HepG2 (cell line): ENCODE data around the gene SIRT7. TPM values are rescaled to one million over a fixed set of nuclear protein-coding genes. Genes with fewer than 3 reads are reported as not detected.

Source experiments
- DPF2 ChIP-seq: sonication (generic); formaldehyde crosslinking; IDR thresholded peaks from 2 replicates; pipeline ENCODE4 v1.4.0; 2020; ENCODE audit warnings: mild to moderate bottlenecking, low read depth, missing genetic modification reagents, borderline replicate concordance
- MXD3 ChIP-seq: IDR thresholded peaks from 2 replicates; pipeline ENCODE4 v1.6.1; 2016; ENCODE audit warnings: mild to moderate bottlenecking, missing biosample characterization, missing genetic modification reagents
- NCOA1 ChIP-seq: sonication (generic); formaldehyde crosslinking; IDR thresholded peaks from 2 replicates; pipeline ENCODE4 v1.9.0; 2021; ENCODE audit warnings: missing genetic modification reagents
- SETDB1 ChIP-seq: sonication (generic); formaldehyde crosslinking; IDR thresholded peaks from 2 replicates; pipeline ENCODE4 v1.5.1; 2020; ENCODE audit warnings: missing genetic modification reagents, mild to moderate bottlenecking, borderline replicate concordance
- SP5 ChIP-seq: IDR thresholded peaks from 2 replicates; pipeline ENCODE4 v1.6.1; 2016; ENCODE audit warnings: low read depth, borderline replicate concordance
- ZBTB38 ChIP-seq: sonication (generic); formaldehyde crosslinking; IDR thresholded peaks from 2 replicates; pipeline ENCODE4 v1.5.1; 2020; ENCODE audit warnings: mild to moderate bottlenecking, missing genetic modification reagents
- ZBTB40 ChIP-seq, 2 experiments: fragments of 450-650 bp in 1 of 2; sonication (generic) in 1 of 2; formaldehyde crosslinking in 1 of 2; IDR thresholded peaks; 2 replicates each; pipeline versions ENCODE4 v1.6.1 to v1.8.0; 2016 to 2022; ENCODE audit warnings: antibody characterized with exemption in 1 of 2, mild to moderate bottlenecking in 1 of 2, missing genetic modification reagents in 1 of 2
- ZFP37 ChIP-seq: sonication (generic); formaldehyde crosslinking; IDR thresholded peaks from 2 replicates; pipeline ENCODE4 v1.4.0; 2020; ENCODE audit warnings: missing genetic modification reagents, borderline replicate concordance
- ZNF816 ChIP-seq: sonication (generic); formaldehyde crosslinking; IDR thresholded peaks from 2 replicates; pipeline ENCODE4 v1.8.0; 2022; ENCODE audit warnings: missing genetic modification reagents, mild to moderate bottlenecking, borderline replicate concordance
- polyA plus RNA-seq, 8 experiments: library from polyadenylated mRNA; depleted of rRNA in 3 of 8; stranded (reverse) in 7 of 8; unstranded in 1 of 8; fragments of >200 nt; fragmentation: Illumina TruSeq in 4 of 8; extraction: Trizol in 4 of 8; gene quantifications; 2 replicates each; pipeline versions ENCODE4 v1.2.1 to v1.2.3, GENCODE V29; 2011 to 2016; ENCODE audit warnings: low read depth in 4 of 8, missing spikeins in 1 of 8, mixed read lengths in 1 of 8; ENCODE audit not compliant: insufficient read depth in 1 of 8
- total RNA-seq, 5 experiments: library from RNA; depleted of rRNA; stranded (reverse); fragments of >200 nt; fragmentation: Illumina TruSeq; extraction: Trizol; gene quantifications; 2 replicates each; pipeline ENCODE4 v1.2.3, GENCODE V29; 2016; ENCODE audit warnings: low read depth in 1 of 5
- TF ChIP-seq, protein P1 (sequence below): IDR thresholded peaks from 2 replicates; pipeline ENCODE4 v1.6.1; 2018; ENCODE audit warnings: missing genetic modification reagents
- TF ChIP-seq, protein P2 (sequence below): sonication (generic); formaldehyde crosslinking; IDR thresholded peaks from 2 replicates; pipeline ENCODE4 v1.4.0; 2020; ENCODE audit warnings: missing genetic modification reagents, borderline replicate concordance

Gene SIRT7
- total and polyA plus RNA-seq, 2 of the 13 experiments (the other 11 are each of a cell fraction or from before 2014, with no cell fraction given): 8.3 to 24.8 TPM

DNA sequence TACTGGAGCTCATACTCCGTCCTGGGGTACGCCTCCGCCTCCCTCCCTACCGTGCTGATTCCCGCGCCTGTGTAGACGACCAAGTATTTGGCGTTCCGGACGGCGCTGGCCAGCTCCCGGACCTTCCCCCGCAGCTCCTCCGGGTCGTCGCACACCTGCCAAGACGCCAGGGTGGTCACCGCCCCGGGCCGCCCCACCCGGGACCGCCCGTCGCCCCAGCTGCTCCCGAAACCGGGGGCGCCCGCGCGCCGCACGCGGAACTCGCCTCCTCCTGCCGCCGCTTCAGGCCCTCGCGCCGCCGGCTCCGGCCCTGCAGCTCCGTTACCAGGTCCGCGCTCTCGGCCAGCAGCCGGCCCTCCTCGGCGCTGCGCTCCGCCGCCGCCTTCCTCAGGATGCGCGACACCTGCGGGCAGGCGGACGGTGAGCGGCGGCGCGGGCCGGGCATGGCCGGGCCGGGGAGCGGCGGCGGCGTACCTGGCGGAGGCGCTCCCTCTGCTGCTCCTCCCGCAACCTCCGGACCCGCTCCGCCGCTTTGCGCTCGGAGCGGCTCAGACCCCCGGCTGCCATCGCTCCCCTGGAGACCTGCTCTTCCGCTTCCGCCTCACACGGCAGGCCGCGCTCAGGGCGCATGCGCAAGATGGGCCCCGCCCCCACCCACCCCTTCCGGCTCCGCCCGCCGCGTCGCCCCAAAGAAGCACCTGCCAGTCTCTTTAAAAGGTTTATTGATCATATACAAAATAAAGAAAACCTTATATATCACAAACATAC lies at the start of gene SIRT7 (continued):
- TF ChIP-seq ZBTB38: no peak
- TF ChIP-seq ZBTB40 (IDR thresholded peaks at IDR 0.05): no peak
- TF ChIP-seq ZBTB40 (CRISPR knock-in tag; IDR thresholded peaks at IDR 0.05): no peak
- TF ChIP-seq NCOA1: no peak
- TF ChIP-seq ZFP37: no peak
- no peak for TF ChIP-seq ZNF816 (CRISPR knock-in tag)
- peak; percentile 66 for TF ChIP-seq SP5 (CRISPR knock-in tag)
- peak; percentile 31; the same call in 1 of the 2 replicates for TF ChIP-seq MXD3 (CRISPR knock-in tag)
- TF ChIP-seq DPF2 (CRISPR knock-in tag): no peak
- TF ChIP-seq, protein P1, sequence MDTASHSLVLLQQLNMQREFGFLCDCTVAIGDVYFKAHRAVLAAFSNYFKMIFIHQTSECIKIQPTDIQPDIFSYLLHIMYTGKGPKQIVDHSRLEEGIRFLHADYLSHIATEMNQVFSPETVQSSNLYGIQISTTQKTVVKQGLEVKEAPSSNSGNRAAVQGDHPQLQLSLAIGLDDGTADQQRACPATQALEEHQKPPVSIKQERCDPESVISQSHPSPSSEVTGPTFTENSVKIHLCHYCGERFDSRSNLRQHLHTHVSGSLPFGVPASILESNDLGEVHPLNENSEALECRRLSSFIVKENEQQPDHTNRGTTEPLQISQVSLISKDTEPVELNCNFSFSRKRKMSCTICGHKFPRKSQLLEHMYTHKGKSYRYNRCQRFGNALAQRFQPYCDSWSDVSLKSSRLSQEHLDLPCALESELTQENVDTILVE (CRISPR knock-in tag): peak; percentile 40; the same call in 1 of the 2 replicates
- TF ChIP-seq, protein P2, sequence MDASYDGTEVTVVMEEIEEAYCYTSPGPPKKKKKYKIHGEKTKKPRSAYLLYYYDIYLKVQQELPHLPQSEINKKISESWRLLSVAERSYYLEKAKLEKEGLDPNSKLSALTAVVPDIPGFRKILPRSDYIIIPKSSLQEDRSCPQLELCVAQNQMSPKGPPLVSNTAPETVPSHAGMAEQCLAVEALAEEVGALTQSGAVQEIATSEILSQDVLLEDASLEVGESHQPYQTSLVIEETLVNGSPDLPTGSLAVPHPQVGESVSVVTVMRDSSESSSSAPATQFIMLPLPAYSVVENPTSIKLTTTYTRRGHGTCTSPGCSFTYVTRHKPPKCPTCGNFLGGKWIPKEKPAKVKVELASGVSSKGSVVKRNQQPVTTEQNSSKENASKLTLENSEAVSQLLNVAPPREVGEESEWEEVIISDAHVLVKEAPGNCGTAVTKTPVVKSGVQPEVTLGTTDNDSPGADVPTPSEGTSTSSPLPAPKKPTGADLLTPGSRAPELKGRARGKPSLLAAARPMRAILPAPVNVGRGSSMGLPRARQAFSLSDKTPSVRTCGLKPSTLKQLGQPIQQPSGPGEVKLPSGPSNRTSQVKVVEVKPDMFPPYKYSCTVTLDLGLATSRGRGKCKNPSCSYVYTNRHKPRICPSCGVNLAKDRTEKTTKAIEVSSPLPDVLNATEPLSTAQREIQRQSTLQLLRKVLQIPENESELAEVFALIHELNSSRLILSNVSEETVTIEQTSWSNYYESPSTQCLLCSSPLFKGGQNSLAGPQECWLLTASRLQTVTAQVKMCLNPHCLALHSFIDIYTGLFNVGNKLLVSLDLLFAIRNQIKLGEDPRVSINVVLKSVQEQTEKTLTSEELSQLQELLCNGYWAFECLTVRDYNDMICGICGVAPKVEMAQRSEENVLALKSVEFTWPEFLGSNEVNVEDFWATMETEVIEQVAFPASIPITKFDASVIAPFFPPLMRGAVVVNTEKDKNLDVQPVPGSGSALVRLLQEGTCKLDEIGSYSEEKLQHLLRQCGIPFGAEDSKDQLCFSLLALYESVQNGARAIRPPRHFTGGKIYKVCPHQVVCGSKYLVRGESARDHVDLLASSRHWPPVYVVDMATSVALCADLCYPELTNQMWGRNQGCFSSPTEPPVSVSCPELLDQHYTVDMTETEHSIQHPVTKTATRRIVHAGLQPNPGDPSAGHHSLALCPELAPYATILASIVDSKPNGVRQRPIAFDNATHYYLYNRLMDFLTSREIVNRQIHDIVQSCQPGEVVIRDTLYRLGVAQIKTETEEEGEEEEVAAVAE (CRISPR knock-in tag): no peak
- TF ChIP-seq SETDB1 (CRISPR knock-in tag): no peak
